ENCODE data around the gene TASP1. TPM values are rescaled to one million over a fixed set of nuclear protein-coding genes. Genes with fewer than 3 reads are reported as not detected.
"Not testable (repeated sequence)": the region's sequence is repeated elsewhere in the genome, so short reads cannot be mapped to it uniquely, and the experiment has no call there.

The TASP1 gene
- total and polyA plus RNA-seq, 4 experiments from 2014 or later: 15.1 to 18.2 (median 16.1) TPM

DNA sequence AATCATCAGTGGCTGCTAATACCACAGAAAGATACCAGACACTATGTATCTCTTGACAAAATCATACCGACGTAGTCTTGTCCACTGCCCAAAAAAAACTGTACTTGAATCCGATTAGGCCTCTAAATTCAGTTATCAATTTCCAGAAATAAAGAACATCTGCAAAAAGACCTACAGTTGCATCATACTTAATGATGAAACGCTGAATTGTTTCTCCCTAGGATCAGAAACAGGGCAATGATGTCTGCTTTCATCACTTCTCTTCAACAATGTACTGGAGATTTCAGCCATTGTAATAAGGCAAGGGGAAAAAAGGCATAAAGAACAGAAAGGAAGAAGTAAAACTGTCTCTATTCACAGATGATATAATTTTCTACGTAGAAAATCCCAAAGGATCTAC is 152.0 kb downstream of the TASP1 start:
- no peaks in the 10 kb centered on the region for H3K27me3 Mint-ChIP-seq
- peaks cover 0 to 9% (median 3%) of the 10 kb centered on the region in 8 donors for H3K9me3 Mint-ChIP-seq
- no peak overlapping the region for H3K4me3 ChIP-seq (ENCODE audit: low read length in 2 of 2)
- H3K4me3 Mint-ChIP-seq: no peak overlapping the region
- no peaks in the 10 kb centered on the region for H3K27me3 ChIP-seq (ENCODE audit: insufficient read depth, low read length)
- peaks cover 12% of the 10 kb centered on the region for H3K36me3 ChIP-seq (ENCODE audit: insufficient read depth, low read length)
- peaks cover 35 to 44% of the 10 kb centered on the region in 2 donors for H3K36me3 Mint-ChIP-seq
- H3K4me1 ChIP-seq (ENCODE audit: insufficient read depth, low read length): no peaks in the 10 kb centered on the region
- intact Hi-C loops (cut with micrococcal nuclease): no loop called here
- no peaks in the 10 kb centered on the region for H3K9me3 ChIP-seq (ENCODE audit: control insufficient read depth in 1 of 2, low read length in 2 of 2)
- DNase-seq: no peak
- POLR2A ChIA-PET (ENCODE audit: partially characterized antibody): no interaction called here
- H3K27ac ChIP-seq (ENCODE audit: low read depth, low read length): no peak overlapping the region
- H3K4me1 Mint-ChIP-seq: peaks cover 0 to 6% (median 2%) of the 10 kb centered on the region in 4 donors
- CTCF ChIA-PET (ENCODE audit: partially characterized antibody): no interaction called here
- no peak overlapping the region for H3K27ac Mint-ChIP-seq

DNA sequence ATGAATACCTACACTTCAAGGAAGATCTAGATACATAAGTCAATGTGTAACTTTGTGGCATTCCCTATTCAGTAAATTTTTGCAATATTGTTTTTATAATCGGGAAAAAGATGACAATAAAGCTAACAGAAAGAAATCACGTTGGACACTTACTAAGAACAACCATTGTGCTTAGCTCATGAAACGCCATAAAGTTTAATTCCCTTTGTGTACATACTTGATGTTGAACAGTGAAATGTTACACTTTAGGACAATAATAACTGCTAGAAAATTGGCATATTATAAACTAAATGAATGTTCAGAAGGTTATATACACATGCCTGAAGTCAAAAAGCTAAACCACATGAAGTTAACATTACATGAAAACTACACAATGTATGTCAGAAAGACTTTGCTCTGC is 153.2 kb downstream of the TASP1 start:
- DNase-seq: no peak
- H3K4me1 ChIP-seq (ENCODE audit: insufficient read depth, low read length): no peaks in the 10 kb centered on the region
- peaks cover 16% of the 10 kb centered on the region for H3K36me3 ChIP-seq (ENCODE audit: insufficient read depth, low read length)
- Mint-ChIP-seq H3K27ac (no peak overlapping the region), H3K9me3 (peaks cover 2 to 9% (median 4%) of the 10 kb centered on the region in 8 donors), H3K4me3 (no peak overlapping the region), H3K27me3 (no peaks in the 10 kb centered on the region), H3K4me1 (peaks cover 0 to 6% (median 2%) of the 10 kb centered on the region in 4 donors), H3K36me3 (peaks cover 41 to 50% of the 10 kb centered on the region in 2 donors)
- CTCF ChIA-PET (ENCODE audit: partially characterized antibody): no interaction called here
- no peaks in the 10 kb centered on the region for H3K27me3 ChIP-seq (ENCODE audit: insufficient read depth, low read length)
- H3K4me3 ChIP-seq (ENCODE audit: low read length in 2 of 2): no peak overlapping the region
- intact Hi-C loops (cut with micrococcal nuclease): no loop called here
- no peak overlapping the region for H3K27ac ChIP-seq (ENCODE audit: low read depth, low read length)
- no peaks in the 10 kb centered on the region for H3K9me3 ChIP-seq (ENCODE audit: control insufficient read depth in 1 of 2, low read length in 2 of 2)
- POLR2A ChIA-PET (ENCODE audit: partially characterized antibody): no interaction called here

DNA sequence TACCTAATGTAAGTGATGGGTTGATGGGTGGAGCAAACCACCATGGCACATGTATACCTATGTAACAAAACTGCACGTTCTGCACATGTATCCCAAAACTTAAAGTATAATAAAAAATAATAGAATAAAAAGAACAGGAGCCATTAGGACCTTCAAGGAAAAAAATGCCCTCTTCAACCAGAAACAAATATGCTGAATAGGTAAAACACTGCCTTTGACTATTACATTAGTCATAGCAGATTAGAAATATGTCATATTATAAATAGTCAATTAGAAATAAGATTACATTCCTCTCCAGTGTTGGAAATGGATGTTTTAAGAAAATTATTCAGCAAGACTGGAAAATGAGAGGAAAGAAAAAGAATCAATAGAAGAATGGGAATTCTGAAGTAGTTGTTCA is 153.7 kb downstream of the TASP1 start:
- POLR2A ChIA-PET (ENCODE audit: partially characterized antibody); H3K27me3 Mint-ChIP-seq; H3K4me3 Mint-ChIP-seq; H3K27ac Mint-ChIP-seq; H3K4me1 ChIP-seq (ENCODE audit: insufficient read depth, low read length); intact Hi-C loops (cut with micrococcal nuclease); H3K9me3 ChIP-seq (ENCODE audit: control insufficient read depth in 1 of 2, low read length in 2 of 2); H3K4me1 Mint-ChIP-seq; CTCF ChIA-PET (ENCODE audit: partially characterized antibody); DNase-seq; H3K27ac ChIP-seq (ENCODE audit: low read depth, low read length); H3K9me3 Mint-ChIP-seq; H3K27me3 ChIP-seq (ENCODE audit: insufficient read depth, low read length); H3K4me3 ChIP-seq (ENCODE audit: low read length in 2 of 2): not testable (repeated sequence)
- H3K36me3 Mint-ChIP-seq: peaks cover 45 to 52% of the 10 kb centered on the region in 2 donors
- peaks cover 16% of the 10 kb centered on the region for H3K36me3 ChIP-seq (ENCODE audit: insufficient read depth, low read length)

DNA sequence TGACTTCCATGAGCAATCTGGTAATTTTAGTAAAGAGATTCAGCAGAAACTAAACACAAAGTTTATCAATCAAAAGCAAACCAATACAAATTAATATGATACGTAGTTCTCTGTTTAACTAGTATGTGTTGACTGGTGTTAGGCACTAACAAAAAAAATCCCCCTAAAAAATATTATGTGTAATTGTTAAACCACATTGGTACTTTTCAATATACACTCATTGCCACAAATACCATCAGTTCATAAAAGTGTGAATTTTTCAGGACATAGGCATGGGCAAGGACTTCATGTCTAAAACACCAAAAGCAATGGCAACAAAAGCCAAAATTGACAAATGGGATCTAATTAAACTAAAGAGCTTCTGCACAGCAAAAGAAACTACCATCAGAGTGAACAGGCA is 155.3 kb downstream of the TASP1 start:
- H3K27me3 Mint-ChIP-seq; H3K27ac ChIP-seq (ENCODE audit: low read depth, low read length); H3K4me1 ChIP-seq (ENCODE audit: insufficient read depth, low read length); H3K27me3 ChIP-seq (ENCODE audit: insufficient read depth, low read length); H3K4me1 Mint-ChIP-seq; intact Hi-C loops (cut with micrococcal nuclease); H3K9me3 Mint-ChIP-seq; H3K27ac Mint-ChIP-seq; H3K4me3 ChIP-seq (ENCODE audit: low read length in 2 of 2); POLR2A ChIA-PET (ENCODE audit: partially characterized antibody); H3K9me3 ChIP-seq (ENCODE audit: control insufficient read depth in 1 of 2, low read length in 2 of 2); H3K4me3 Mint-ChIP-seq; CTCF ChIA-PET (ENCODE audit: partially characterized antibody); DNase-seq: not testable (repeated sequence)
- peaks cover 50 to 62% of the 10 kb centered on the region in 2 donors for H3K36me3 Mint-ChIP-seq
- H3K36me3 ChIP-seq (ENCODE audit: insufficient read depth, low read length): peaks cover 16% of the 10 kb centered on the region

DNA sequence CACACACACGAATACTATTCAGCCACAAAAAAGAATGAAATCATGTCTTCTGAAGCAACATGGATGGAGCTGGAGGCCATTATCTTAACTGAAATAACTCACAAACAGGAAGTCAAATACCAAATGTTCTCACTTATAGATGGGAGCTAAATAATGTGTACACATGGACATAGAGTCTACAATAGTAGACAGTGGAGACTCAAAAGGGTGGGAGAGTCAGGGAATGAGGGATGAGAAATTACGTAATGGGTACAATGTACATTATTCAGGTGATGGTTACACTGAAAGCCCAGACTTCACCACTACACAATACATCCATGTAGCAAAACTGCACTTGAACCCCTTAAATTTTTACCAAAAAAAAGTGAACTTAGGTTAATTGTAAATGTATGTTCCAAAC is 160.4 kb downstream of the TASP1 start:
- POLR2A ChIA-PET (ENCODE audit: partially characterized antibody): no interaction called here
- Histone ChIP-seq H3K4me1 (ENCODE audit: insufficient read depth, low read length) (no peaks in the 10 kb centered on the region), H3K36me3 (ENCODE audit: insufficient read depth, low read length) (peaks cover 16% of the 10 kb centered on the region), H3K27me3 (ENCODE audit: insufficient read depth, low read length) (no peaks in the 10 kb centered on the region), H3K27ac (ENCODE audit: low read depth, low read length) (no peak overlapping the region), H3K4me3 (ENCODE audit: low read length in 2 of 2) (no peak overlapping the region), H3K9me3 (ENCODE audit: control insufficient read depth in 1 of 2, low read length in 2 of 2) (no peaks in the 10 kb centered on the region)
- intact Hi-C loops (cut with micrococcal nuclease): no loop called here
- H3K9me3 Mint-ChIP-seq: peaks cover 0 to 14% (median 7%) of the 10 kb centered on the region in 8 donors
- no peaks in the 10 kb centered on the region for H3K27me3 Mint-ChIP-seq
- H3K27ac Mint-ChIP-seq: no peak overlapping the region
- CTCF ChIA-PET (ENCODE audit: partially characterized antibody): no interaction called here
- H3K36me3 Mint-ChIP-seq: peaks cover 47 to 58% of the 10 kb centered on the region in 2 donors
- H3K4me1 Mint-ChIP-seq: no peaks in the 10 kb centered on the region
- no peak overlapping the region for H3K4me3 Mint-ChIP-seq
- DNase-seq: no peak

DNA sequence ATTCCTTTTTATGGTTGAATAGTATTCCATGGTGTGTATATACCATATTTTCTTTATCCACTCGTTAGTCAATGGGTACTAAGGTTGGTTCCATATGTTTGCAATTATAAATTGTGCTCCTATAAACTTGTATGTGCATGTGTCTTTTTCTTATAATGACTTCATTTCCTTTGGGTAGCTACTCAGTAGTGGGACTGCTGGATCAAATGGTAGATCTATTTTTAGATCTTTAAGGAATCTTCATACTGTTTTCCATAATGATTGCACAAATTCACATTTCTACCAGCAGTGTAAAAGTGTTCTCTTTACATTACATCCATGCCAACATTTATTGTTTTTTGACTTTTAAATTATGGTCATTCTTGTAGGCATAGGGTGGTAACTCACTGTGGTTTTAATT is 164.3 kb downstream of the TASP1 start:
- Histone ChIP-seq H3K4me3 (ENCODE audit: low read length in 2 of 2) (no peak overlapping the region), H3K4me1 (ENCODE audit: insufficient read depth, low read length) (no peaks in the 10 kb centered on the region), H3K27me3 (ENCODE audit: insufficient read depth, low read length) (no peaks in the 10 kb centered on the region), H3K9me3 (ENCODE audit: control insufficient read depth in 1 of 2, low read length in 2 of 2) (no peaks in the 10 kb centered on the region), H3K36me3 (ENCODE audit: insufficient read depth, low read length) (no peaks in the 10 kb centered on the region), H3K27ac (ENCODE audit: low read depth, low read length) (no peak overlapping the region)
- POLR2A ChIA-PET (ENCODE audit: partially characterized antibody): no interaction called here
- Mint-ChIP-seq H3K9me3 (peaks cover 0 to 20% (median 4%) of the 10 kb centered on the region in 8 donors), H3K36me3 (peaks cover 30 to 45% of the 10 kb centered on the region in 2 donors), H3K27ac (no peak overlapping the region), H3K27me3 (no peaks in the 10 kb centered on the region), H3K4me3 (no peak overlapping the region), H3K4me1 (no peaks in the 10 kb centered on the region)
- intact Hi-C loops (cut with micrococcal nuclease): no loop called here
- DNase-seq: no peak
- CTCF ChIA-PET (ENCODE audit: partially characterized antibody): no interaction called here

DNA sequence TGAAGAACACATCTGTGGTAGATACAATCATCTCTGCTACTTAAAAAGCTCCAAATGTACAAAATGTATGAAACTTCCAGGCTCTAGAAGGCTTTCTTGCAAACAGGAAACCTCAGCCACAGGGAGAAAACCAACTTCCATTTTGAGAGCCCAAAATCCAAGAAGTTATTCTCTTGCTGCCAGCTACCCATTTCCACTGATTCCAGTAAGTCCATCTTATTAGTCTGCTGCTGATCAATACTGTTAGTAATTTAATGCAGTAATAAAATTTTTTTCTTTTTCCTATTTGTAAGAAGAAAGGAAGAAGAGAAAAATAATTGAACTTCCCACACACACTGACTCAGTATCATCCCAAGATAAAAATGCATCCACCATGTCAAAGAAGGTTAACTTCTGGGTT is 169.5 kb downstream of the TASP1 start:
- no peaks in the 10 kb centered on the region for H3K27me3 Mint-ChIP-seq
- no peak overlapping the region for H3K4me3 Mint-ChIP-seq
- ChIA-PET CTCF (ENCODE audit: partially characterized antibody) (interaction anchor here (1.3 kb wide), 1 partner anchor 11 kb away, joined by 3 read pairs; no protein-coding TSS in a partner anchor), POLR2A (ENCODE audit: partially characterized antibody) (no interaction called here)
- DNase-seq: no peak
- Histone ChIP-seq H3K27me3 (ENCODE audit: insufficient read depth, low read length) (no peaks in the 10 kb centered on the region), H3K27ac (ENCODE audit: low read depth, low read length) (no peak overlapping the region), H3K4me1 (ENCODE audit: insufficient read depth, low read length) (no peaks in the 10 kb centered on the region), H3K4me3 (ENCODE audit: low read length in 2 of 2) (no peak overlapping the region), H3K9me3 (ENCODE audit: control insufficient read depth in 1 of 2, low read length in 2 of 2) (no peaks in the 10 kb centered on the region), H3K36me3 (ENCODE audit: insufficient read depth, low read length) (no peaks in the 10 kb centered on the region)
- no peak overlapping the region for H3K27ac Mint-ChIP-seq
- intact Hi-C loops (cut with micrococcal nuclease): no loop called here
- H3K36me3 Mint-ChIP-seq: peaks cover 31 to 47% of the 10 kb centered on the region in 2 donors
- peaks cover 0 to 20% (median 4%) of the 10 kb centered on the region in 8 donors for H3K9me3 Mint-ChIP-seq
- peaks cover 0 to 2% (median under 1%) of the 10 kb centered on the region in 4 donors for H3K4me1 Mint-ChIP-seq

DNA sequence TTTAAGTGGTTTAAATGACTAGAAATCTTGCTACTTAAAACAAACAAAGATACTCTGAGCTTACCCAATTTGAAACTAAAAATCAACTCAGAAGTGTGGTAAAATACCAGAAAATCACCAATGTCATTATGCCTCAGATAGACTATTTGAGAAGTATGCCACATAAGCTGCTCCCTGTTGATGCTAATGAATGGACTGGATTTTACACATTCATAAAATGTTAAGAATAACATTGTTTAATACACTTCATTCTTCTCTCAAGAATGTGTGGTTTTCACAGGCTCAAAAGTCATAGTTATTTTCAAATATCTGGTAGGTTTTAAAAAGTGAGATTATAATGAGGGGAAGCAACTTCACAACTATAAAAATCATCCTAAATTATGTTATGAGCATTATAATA is 170.6 kb downstream of the TASP1 start:
- Histone ChIP-seq H3K27ac (ENCODE audit: low read depth, low read length) (no peak overlapping the region), H3K9me3 (ENCODE audit: control insufficient read depth in 1 of 2, low read length in 2 of 2) (no peaks in the 10 kb centered on the region), H3K4me3 (ENCODE audit: low read length in 2 of 2) (no peak overlapping the region), H3K36me3 (ENCODE audit: insufficient read depth, low read length) (no peaks in the 10 kb centered on the region), H3K4me1 (ENCODE audit: insufficient read depth, low read length) (no peaks in the 10 kb centered on the region), H3K27me3 (ENCODE audit: insufficient read depth, low read length) (no peaks in the 10 kb centered on the region)
- H3K36me3 Mint-ChIP-seq: peaks cover 27 to 46% of the 10 kb centered on the region in 2 donors
- no peak overlapping the region for H3K27ac Mint-ChIP-seq
- H3K9me3 Mint-ChIP-seq: peaks cover 0 to 13% (median 2%) of the 10 kb centered on the region in 8 donors
- no peaks in the 10 kb centered on the region for H3K27me3 Mint-ChIP-seq
- no peak overlapping the region for H3K4me3 Mint-ChIP-seq
- H3K4me1 Mint-ChIP-seq: peaks cover 0 to 2% (median under 1%) of the 10 kb centered on the region in 4 donors
- ChIA-PET CTCF (ENCODE audit: partially characterized antibody) (interaction anchor here (1.3 kb wide), 1 partner anchor 10 kb away, joined by 3 read pairs; no protein-coding TSS in a partner anchor), POLR2A (ENCODE audit: partially characterized antibody) (no interaction called here)
- intact Hi-C loops (cut with micrococcal nuclease): no loop called here
- DNase-seq: no peak

Measured in CD4-positive, alpha-beta memory T cell (primary cell).